Measurements from ENCODE around the gene TNFAIP8.

The TNFAIP8 gene

GRCh38 chr5:119355685-119356611, at the start of gene TNFAIP8:
Gene TNFAIP8 (plus strand): TSS chr5:119356019. CDS start chr5:119356091, 72 bp downstream.
- DNase-seq = peak; percentile 85

- no peak for DNase-seq
Measured at GRCh38 chr5:119307170-119307569, 48.6 kb upstream of the TNFAIP8 start.

GRCh38 chr5:119309326-119309725, 46.5 kb upstream of the TNFAIP8 start:
- DNase-seq = no peak

GRCh38 chr5:119311688-119312087, 44.1 kb upstream of the TNFAIP8 start:
- DNase-seq = no peak

- no peak for DNase-seq
Measured at GRCh38 chr5:119312403-119312802, 43.4 kb upstream of the TNFAIP8 start.

- no peak for DNase-seq
Measured at GRCh38 chr5:119313197-119313596, 42.6 kb upstream of the TNFAIP8 start.

GRCh38 chr5:119313658-119314605, 41.9 kb upstream of the TNFAIP8 start:
- no peak for DNase-seq

GRCh38 chr5:119315516-119315949, 40.3 kb upstream of the TNFAIP8 start:
- peak; percentile 53 for DNase-seq

GRCh38 chr5:119316086-119316485, 39.7 kb upstream of the TNFAIP8 start:
- DNase-seq = no peak

GRCh38 chr5:119316906-119317305, 38.9 kb upstream of the TNFAIP8 start:
- no peak for DNase-seq

- DNase-seq = no peak
Measured at GRCh38 chr5:119318256-119318894, 37.4 kb upstream of the TNFAIP8 start.

GRCh38 chr5:119319401-119319800, 36.4 kb upstream of the TNFAIP8 start:
- DNase-seq = no peak

- no peak for DNase-seq
Measured at GRCh38 chr5:119319890-119320289, 35.9 kb upstream of the TNFAIP8 start.

- DNase-seq = no peak
Measured at GRCh38 chr5:119321569-119322311, 34.1 kb upstream of the TNFAIP8 start.

GRCh38 chr5:119322312-119322947, 33.4 kb upstream of the TNFAIP8 start:
- DNase-seq = no peak

- no peak for DNase-seq
Measured at GRCh38 chr5:119322948-119323537, 32.8 kb upstream of the TNFAIP8 start.

- no peak for DNase-seq
Measured at GRCh38 chr5:119323601-119324000, 32.2 kb upstream of the TNFAIP8 start.

GRCh38 chr5:119324842-119325241, 31.0 kb upstream of the TNFAIP8 start:
- DNase-seq = no peak

GRCh38 chr5:119327018-119327417, 28.8 kb upstream of the TNFAIP8 start:
- peak; percentile 59 for DNase-seq

- DNase-seq = peak; percentile 52
Measured at GRCh38 chr5:119328753-119329602, 26.8 kb upstream of the TNFAIP8 start.

Data from stimulated activated CD4-positive, alpha-beta T cell treated with anti-CD3 and anti-CD28 coated beads, Interleukin-4, amount 100 ng/mL, for 1 hour (primary cell).